ENCODE measurements around the gene PCNT.

DNA sequence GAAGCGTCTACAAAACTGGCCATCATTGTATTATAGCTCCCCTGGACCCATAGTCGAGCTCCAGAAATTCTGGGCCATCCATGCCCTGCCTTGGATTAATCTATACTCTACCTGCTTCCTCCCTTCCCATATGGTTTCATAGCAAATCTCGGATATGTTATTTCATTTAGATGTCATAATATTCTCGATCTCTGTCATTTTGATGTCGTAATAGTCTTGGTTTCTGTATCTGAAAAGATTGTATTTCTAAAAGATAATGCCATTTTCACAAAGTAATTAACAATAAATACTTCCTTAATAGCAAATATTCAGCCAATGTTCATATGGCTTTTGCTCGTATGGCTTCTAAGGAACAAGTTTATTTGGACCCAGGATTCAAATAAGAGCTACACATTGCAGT is 169.9 kb downstream of the PCNT start:
- TF ChIP-seq, protein P1, sequence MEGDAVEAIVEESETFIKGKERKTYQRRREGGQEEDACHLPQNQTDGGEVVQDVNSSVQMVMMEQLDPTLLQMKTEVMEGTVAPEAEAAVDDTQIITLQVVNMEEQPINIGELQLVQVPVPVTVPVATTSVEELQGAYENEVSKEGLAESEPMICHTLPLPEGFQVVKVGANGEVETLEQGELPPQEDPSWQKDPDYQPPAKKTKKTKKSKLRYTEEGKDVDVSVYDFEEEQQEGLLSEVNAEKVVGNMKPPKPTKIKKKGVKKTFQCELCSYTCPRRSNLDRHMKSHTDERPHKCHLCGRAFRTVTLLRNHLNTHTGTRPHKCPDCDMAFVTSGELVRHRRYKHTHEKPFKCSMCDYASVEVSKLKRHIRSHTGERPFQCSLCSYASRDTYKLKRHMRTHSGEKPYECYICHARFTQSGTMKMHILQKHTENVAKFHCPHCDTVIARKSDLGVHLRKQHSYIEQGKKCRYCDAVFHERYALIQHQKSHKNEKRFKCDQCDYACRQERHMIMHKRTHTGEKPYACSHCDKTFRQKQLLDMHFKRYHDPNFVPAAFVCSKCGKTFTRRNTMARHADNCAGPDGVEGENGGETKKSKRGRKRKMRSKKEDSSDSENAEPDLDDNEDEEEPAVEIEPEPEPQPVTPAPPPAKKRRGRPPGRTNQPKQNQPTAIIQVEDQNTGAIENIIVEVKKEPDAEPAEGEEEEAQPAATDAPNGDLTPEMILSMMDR (conservative IDR thresholded peaks at IDR 0.05 in 1 of 2, IDR thresholded peaks at IDR 0.05 in 1 of 2; ENCODE audit: extremely low read depth in 1 of 2, insufficient read depth in 1 of 2, low read depth in 1 of 2, low read length in 2 of 2), result no peak
- TF ChIP-seq EZH2 (IDR thresholded peaks at IDR 0.05; ENCODE audit: borderline replicate concordance, low read length), result no peak

Data from mammary epithelial cell (primary cell).